Effector CD4-positive, alpha-beta T cell (primary cell): ENCODE data around the gene HCFC1.

Source experiments
- DNase-seq: peaks from one replicate; pipeline ENCODE4 v3.0.0-alpha.2; 2020

HCFC1 gene

DNA sequence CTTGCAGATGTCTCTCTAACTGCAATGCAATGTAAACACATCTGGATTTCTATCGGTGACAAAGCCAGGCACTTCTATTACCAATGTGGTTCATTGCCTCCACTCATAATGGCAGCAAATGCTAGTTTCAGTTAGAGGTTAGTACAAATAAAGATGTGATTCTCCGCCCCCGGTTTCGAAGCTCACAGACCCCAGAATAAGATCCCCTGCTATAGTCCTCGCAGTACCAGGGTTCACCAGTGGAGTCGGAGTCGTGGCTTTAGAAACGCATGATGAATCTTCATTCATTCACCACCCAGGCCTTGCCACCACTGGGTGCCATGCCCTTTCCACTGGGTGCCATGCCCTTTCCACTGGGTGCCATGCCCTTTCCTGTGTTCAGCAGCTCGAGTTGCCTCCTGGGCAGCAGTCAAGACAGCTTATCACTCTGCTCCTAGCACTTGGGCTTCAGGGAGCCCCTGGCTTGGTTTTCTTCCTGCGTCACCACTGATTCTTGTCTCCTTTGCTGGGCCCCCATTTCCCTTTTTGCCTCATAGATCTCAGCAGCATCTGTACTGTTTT lies 33.3 kb downstream of the HCFC1 start:
- no peak for DNase-seq

DNA sequence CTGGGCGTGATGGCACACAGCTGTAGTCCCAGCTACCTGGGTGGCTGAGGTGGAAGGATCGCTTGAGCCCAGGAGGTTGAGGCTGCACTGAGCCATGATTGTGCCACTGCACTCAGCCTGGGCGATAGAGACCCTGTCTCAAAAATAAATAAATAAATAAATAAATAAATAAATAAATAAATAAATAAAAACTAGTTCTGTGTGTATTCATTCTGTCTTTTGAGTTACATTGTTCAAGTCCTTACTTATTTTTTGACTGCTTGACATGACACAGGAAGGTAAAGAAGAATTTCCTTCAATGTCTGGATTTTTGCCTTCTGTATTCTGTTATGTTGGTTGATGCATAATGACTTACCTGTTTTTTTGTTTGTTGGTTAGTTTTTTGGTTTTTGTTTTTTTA lies 34.6 kb downstream of the HCFC1 start:
- no peak for DNase-seq

DNA sequence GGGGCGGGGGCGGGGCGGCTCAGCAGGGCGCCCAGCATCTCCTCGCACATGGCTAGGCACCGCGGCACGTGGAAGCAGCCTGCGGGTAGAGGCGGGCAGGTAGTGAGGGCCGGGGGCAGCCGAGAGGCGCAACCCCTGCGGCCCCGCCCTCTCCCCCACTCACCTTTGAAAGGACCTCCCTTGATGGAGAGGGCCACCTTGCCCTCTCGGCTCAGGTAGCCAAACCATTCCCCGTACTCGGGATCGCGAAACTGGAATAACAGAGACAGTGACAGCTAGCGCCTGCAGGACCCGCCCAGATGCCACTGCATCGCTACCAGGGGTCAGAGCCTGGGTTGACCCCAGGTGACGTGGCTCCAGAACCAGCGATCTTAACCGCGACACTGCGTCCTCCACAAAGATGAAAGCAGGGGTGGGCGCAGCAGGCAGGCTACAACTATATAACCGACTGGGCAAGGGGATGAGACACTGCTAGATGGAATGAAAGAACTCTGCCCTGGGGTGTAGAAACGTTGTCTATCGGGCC lies 36.2 kb downstream of the HCFC1 start:
- no peak for DNase-seq

DNA sequence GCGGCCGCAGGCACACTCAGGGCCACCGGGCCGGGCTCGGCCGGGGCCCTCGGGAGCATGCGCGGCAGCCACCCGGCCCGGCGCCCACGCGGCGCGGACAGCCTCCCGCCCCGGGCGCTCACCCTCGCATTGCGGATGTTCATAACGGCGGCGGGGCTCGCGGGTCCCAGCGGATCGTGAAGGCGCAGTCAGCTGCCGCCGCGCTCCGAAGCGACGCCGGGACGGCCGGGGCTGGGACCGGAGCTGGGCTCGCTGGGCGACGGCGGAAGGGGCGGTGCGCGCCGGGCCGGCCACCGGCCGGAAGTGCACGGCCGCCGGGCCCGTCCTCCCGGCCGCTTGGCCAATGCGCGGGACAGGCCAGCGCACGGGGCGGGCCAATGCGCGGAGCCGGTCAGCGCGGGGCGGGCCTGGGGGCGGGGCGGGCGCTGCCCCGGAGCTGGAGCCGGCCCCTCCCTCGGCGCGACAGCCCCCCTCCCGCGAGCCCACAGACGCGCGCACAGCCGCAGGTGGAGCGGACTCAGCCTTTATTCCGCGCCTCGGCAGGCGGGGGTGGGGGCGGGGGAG lies 36.8 kb downstream of the HCFC1 start, which contains the start of gene NAA10:
NAA10 (minus strand) TSS at position 276 of the 564 bp plus-strand sequence; CDS start at position 143, 133 bp downstream.
- DNase-seq = peak; percentile 39

DNA sequence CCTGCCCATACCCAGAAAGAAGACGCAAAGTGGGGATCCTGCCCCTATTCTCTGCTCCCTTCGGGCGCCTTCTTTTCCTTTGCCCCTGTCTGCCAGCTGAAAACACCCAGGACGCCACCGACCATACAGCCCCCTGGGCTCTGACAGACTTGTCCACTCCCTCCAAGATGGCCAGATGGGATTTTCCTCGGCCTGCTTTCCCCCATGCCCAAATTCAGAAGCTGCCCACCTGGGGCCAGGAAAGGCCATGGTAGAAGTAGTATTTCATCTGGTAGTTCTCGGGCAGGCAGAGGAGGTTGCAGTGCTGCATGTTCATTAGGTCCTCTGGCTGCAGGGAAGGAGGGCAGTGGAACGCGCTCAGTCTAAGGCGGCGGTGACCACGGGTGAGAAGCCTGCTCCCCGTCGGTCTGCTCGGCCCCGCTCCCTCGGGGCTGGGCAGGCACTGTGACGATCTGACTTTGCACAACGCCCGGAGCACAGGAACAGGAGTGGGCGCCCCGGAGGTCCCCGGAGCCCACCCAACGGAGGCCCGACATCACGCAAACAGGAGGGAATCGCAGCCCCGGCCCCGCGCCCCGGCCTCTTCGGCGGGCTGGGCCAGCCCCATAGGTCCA lies 37.4 kb downstream of the HCFC1 start:
- DNase-seq = no peak

DNA sequence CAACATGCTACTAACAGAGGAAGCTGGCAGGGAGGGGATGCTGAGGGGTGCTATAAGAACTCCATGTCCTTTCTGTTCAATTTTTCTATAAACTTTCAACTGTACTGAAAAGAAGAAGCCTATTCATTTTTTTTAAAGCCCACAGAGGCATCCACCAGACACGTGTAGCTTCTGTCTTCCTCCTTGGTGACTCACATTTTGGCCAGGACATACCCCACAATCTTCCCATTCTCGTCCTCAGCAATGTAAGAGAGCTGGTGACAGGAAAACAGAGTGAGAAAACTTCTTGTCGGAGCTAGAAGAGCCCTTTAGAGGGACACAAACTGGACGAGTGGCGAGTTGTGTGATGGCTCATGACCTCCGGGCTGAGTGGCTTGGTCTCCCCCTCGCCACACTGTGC lies 37.9 kb downstream of the HCFC1 start:
- no peak for DNase-seq

DNA sequence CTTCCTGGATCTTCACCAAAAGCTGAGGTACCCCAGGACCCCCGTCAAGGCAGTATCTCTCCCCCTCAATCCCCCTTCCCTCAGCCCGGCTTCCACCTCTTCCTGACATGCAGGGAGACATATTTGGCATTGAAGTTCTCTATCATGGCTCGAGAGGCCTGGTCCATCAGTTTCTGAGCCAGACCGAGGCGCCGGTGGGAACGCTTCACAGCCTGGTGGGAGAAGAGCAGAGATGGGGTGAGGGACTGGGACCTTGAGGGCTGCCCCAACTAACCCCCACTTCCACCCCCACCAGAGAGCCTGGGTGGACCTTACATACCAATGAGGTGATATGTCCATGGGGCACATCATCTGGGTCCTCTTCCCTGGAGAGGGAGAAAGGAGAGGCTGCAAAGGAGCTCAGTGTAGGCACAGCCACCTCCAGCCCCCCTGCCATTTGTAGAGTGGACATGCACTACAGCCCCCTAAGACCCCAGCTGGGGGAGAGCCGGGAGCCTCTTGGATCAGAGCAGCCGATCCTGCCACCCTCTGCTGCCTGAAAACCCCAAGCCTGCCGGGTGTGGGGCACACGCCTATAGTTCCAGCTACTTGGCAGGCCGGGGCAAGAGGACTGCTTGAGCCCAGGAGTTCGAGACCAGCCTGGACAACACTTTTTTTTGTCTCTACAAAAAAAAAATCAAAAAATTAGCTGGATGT lies 39.2 kb downstream of the HCFC1 start:
- DNase-seq = no peak

DNA sequence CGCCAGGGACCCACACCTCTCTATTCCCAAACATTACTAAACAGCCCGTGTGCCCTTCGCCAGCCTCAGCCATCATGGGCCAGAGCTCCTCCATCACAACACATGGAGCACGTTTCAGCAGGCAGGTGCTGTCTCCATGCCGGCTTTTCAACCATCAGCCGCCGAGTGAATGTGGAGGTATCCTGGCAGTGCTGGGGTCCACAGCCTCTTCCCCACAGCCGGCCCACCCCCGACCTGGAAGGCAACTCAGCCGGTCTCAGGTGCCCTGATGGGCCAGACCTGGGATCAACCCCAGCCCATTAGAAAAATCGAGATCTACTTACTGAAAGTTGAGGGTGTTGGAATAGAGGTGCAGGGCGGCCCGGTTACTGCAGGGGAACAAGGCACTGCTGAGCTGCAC lies 39.9 kb downstream of the HCFC1 start:
- no peak for DNase-seq

DNA sequence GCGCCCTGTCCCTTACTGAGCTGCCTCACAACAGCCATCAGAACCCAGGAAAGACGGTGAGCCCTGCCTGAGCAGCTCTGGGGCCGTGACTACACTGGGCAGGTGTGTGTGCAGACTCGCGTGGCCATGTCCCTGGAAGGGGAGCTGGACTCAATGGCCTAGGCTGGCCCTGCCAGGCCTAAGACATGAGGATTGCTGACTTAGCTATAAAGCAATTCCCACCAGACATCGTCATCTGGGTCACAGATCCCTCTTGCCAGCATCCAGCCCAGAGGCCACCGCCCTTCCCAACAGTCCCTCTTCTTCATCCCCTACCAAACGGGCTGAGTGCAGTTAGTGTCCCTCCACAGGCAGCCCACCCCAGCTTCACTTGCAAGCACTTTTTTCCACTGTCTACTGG lies 40.5 kb downstream of the HCFC1 start:
- DNase-seq = no peak

DNA sequence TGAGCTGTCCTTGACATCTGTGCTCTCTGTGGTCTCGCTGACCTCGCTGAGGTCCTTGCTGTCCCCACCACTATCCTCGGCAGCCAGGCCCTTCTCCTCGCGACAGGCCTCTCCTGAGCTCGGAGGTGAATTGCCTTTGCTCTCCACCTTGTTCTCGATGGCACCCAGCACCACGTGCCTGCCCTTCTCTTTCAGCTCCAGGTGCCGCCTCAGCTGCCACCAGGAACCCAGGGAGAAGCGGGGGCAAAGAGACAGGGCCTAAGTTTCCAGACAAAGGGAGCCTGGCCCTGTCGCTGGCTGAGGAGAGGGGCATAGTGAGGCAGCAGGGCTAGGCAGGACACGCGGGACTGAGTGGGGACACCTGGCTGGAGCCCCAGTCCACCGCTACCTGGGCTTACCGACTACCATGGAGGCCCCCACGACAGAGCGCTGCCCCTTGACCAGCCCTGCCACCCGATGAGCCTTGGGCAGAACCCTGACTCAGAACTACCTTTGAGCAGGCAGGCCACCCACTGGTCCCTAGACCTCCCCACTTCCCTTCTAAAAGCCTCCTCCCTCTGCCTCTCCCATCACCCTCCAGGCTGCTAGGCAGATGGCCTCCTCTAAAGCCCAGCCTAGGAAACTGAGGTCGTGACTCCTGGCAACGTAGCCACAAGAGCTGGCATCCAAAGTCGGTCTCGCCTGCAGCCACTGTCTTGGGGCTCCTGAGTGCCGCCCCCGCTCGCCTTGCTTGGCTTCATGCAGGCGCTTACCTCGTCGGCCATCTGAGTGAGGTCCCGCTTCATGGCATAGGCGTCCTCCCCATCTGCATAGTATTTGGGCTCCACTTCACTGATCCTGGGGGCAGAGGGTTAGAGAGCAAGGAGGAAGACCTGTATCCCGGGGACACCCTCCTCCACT lies 41.4 kb downstream of the HCFC1 start:
- no peak for DNase-seq

DNA sequence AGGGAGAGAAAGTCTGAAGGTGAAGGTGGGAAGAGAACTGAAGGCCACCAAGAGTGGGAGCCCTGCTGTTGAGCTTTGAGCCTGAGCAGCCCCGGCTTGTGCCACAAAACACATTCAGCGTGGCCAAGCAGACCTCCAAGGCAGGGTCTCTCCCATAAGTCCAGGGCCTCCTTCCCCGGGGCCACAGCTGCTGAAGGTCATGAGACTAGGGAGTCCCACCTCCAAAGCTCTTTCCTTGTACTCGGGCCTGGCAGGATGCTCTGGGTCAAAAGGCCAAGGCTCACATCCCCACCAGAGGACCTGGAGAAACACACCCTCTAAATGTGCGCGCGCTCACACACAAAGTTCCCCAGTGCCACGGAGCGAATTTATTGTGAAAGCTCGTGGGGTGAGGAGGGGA lies 42.0 kb downstream of the HCFC1 start:
- no peak for DNase-seq

DNA sequence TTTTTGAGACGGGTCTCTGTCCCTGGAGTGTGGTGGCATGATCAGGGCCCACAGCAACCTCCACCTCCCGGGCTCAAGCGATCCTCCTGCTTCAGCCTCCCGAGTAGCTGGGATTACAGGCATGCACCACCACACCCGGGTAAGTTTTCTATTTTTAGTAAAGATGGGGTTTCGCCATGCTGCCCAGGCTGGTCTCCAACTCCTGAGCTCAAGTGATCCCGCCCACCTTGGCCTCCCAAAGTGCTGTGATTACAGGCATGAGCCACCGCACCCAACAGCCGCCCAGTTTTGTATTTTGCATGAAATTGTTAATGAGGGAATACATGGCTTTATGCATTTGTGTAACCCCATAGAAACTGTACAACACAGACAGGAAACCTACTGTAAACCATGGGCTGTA lies 42.8 kb downstream of the HCFC1 start:
- no peak for DNase-seq

DNA sequence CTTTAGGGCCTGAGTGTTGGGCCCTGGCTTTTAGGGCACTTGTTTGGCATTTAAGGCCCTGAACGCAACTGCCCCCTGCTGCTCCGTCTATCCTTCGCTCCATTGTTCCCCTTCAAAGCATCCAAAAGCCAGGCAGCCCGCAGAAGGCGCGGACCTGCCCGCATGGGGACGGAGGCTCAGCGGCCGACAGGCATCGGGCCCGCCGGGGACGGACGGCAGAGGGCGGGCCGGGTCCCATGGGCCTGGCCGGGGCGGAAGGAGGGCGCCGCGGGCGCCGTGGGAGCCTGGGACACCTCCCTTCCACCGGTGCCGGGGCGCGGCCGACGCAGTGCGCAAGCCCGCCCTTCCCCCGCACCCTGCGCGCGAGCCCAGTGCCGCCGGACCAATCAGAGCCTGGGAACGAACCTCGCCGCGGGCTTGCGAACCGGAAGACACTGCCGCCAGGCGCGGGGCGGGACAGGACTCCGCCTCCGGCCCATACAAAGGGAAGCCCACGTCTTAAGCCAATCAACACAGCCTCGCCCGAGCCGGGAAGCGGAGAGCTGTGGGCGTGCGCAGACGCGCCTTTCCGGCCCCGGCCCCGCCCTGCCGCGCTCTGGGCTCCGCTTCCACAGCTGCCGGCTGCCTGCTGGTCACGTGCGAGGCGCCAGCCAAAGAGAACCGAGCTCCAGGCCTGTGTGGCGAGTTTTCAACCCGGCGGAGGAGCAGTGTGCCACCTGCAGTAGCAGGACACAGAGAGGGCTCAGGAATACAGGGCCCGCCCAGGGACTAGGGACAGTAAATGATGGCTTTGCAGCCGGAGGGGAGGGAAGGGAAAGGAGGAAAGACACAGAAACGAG lies 43.5 kb downstream of the HCFC1 start:
- DNase-seq = peak; percentile 92

DNA sequence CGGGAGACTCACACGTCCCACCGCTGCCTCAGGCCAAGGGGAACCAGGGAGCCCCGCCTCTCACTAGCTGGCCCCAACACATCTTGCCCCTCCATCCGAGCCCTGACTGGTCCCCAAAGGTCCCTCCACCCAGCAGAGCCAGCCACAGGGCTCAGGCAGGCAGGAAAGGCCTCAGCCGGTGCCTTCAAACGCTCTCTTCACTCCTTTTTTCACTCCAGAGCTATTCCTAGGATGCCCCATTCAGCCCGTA lies 44.0 kb downstream of the HCFC1 start:
- no peak for DNase-seq

DNA sequence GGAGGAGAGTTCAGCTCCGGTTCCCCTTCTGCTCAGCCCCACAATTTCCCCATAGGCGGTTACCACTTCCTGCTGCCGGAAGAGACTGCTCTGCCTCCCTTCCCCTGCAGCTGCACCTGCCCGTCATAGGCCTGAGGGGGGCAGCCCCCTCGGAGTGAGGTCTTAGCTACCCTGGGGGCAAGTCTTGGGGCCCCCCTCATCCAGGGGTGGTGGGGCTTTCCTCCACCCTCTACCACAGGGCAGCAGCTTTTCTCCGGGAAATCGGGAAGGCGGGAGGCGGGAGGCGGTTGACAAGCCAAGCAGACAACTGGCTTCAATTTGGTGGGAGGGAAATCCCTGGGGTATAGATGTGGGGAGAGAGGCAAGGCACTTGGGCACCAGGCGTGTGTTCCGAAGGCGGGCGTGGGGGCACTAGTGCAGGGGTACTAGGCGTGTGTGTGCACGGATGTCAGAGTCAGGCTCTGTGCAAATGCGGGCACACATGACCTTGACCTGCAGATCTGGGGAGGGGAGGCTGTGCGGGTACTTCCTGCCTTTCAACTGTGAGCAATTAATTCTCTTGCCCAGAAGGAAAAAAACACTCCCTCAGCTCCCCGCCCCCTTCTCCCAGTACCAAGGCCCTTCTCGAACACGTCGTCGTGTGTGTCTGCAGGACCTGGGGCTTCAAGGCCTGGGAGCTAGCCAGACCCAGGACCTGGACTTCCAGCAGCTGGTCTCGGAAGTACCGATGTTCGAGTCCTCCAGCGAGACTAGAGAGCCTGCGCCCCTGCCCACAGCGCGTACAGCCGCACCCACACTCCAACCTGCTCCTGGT lies 44.6 kb downstream of the HCFC1 start:
- DNase-seq = peak; percentile 77

DNA sequence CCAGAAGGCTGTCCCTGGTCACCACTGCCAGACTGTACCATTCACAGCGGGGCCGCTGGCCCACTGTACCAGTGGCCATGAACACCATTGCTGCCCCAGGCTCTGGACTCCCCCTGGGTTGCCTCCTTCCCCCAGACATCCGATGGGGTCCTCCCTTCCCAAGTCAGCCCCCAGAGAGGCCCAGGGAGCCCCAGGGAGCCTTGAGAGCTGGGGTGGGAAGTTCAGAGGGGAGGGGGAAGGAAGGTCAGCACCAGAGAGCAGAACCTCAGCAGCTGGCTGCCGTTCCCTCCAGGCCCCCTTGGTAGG lies 45.1 kb downstream of the HCFC1 start:
- no peak for DNase-seq

DNA sequence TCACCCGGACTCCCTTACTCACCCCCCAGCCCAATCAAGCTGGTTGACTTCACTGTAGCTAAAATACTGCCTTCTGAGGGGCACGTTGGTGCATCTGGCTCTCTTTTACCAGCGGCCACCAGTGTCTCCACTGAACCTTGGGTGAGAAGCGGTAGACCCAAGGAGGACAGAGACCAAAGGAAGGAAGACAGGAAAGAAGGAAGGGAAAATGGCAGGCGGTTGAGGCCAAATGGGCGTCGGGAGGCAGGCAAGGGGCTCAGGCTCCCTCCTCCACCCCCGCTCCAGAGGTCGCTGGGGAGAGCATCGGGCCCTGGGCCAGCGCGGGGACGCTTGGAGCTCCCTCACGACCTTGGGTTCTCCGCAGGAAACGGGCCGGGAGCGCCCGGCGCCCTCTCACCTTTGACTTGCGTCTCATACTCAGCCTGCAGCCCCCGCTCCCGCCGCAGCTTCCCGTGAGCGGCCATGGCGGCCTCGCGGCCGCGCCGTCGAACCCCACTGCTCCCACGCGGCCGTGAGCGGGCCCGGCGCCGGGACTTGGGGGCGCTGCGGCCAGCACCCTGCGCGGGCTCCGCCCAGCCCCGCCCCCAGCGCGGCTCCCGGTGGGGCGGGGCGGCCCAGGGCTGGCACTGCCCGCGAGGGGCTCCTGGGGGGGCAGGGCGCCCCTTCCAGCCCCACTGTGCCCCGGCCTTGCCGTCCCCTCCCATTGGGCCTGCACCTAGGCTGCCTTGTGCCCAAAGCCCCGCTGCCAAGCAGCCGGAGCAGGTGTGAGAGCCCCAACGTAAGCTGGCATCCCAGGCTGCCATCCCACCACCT lies 45.7 kb downstream of the HCFC1 start, which contains the start of gene ARHGAP4:
ARHGAP4 (minus strand) TSS at position 526 of the 813 bp plus-strand sequence; CDS start at position 464, 62 bp downstream.
- DNase-seq = peak; percentile 26

DNA sequence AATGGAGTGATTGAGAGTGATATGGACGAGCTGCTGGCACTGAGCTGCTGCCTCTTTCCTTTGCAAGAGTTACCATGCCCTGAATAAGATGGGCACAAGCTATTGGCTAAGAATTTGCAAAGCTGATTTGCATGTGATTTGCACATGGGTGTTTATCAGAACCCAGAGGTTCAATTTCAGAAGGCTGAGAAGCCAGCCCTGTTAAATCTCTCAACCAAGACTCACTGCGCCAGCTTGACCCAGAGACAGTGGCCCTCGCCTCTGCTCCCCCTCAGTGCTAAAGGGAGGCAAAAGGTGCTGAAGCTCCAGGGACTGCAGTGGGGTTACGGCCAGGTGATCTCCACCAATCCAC lies 46.3 kb downstream of the HCFC1 start:
- no peak for DNase-seq

DNA sequence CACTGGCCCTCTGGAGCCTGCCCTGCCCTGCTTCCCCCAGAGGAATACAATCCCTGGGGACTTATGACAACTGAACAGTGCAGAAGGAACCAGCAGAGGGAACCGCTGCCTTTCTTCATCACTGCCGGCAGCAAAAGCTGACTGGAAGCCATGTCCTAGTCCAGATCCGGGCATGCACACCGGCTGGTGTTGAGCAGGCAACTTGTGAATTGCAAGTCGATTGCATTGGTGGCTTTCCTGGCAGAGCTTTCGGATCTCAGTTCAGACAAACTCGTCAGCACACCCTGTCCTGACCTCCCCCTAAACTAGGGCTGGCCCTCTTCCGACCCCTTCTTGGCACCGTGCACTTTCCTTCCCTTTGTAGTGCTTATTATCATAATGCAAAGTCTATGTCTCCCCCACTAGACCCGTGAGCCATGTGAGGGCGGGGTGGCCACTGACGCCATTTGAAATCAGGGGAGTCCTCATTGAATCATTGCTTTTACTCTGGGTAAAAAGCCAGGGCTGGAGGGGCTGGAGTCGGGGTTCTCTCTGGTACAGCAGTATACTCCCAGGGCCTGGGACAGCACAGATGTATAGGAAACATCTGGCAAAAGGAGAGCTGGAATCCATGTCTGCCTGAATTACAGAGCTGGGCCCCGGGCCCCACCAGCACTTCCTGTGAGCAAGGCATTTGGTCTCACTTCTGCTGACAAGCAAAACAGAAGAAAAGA lies 47.3 kb downstream of the HCFC1 start:
- peak; percentile 40 for DNase-seq
